HG03097 (cell line): ENCODE measurements around the gene METTL15.
"Not testable (repeated sequence)": the region's sequence is repeated elsewhere in the genome, so short reads cannot be mapped to it uniquely, and the experiment has no call there.

Experiments
- ATAC-seq: cut with Tn5 transposase; IDR thresholded peaks from one replicate; pipeline ENCODE4 v1.9.1; 2021; ENCODE audit not compliant: unreplicated experiment, low FRiP score

METTL15 gene

GRCh38 chr11:28110108-28110820, 2.1 kb downstream of the METTL15 start:
- peak; percentile 35 for ATAC-seq

- ATAC-seq = no peak
These were observed 2.6 kb downstream of the METTL15 start for GRCh38 chr11:28110821-28111200.

- no peak for ATAC-seq
These were observed 5.9 kb downstream of the METTL15 start for GRCh38 chr11:28114116-28114515.

GRCh38 chr11:28114731-28115130, 6.5 kb downstream of the METTL15 start:
- ATAC-seq = no peak

- no peak for ATAC-seq
These were observed 9.5 kb downstream of the METTL15 start for GRCh38 chr11:28117712-28118111.

- ATAC-seq = no peak
These were observed 15.0 kb downstream of the METTL15 start for GRCh38 chr11:28123151-28123581.

GRCh38 chr11:28132548-28132947, 24.4 kb downstream of the METTL15 start:
- ATAC-seq = no peak

- ATAC-seq = no peak
These were observed 25.0 kb downstream of the METTL15 start for GRCh38 chr11:28133146-28133545.

GRCh38 chr11:28136157-28136556, 28.0 kb downstream of the METTL15 start:
- ATAC-seq = not testable (repeated sequence)

GRCh38 chr11:28137366-28137765, 29.2 kb downstream of the METTL15 start:
- no peak for ATAC-seq

GRCh38 chr11:28137832-28138231, 29.6 kb downstream of the METTL15 start:
- ATAC-seq = no peak

GRCh38 chr11:28139841-28140415, 31.7 kb downstream of the METTL15 start:
- ATAC-seq = no peak

GRCh38 chr11:28140689-28141455, 32.7 kb downstream of the METTL15 start:
- ATAC-seq = no peak

GRCh38 chr11:28142724-28143123, 34.5 kb downstream of the METTL15 start:
- no peak for ATAC-seq

GRCh38 chr11:28144808-28145207, 36.6 kb downstream of the METTL15 start:
- ATAC-seq = no peak

- ATAC-seq = no peak
These were observed 38.0 kb downstream of the METTL15 start for GRCh38 chr11:28146123-28146751.

GRCh38 chr11:28152743-28153142, 44.6 kb downstream of the METTL15 start:
- no peak for ATAC-seq

GRCh38 chr11:28153586-28153985, 45.4 kb downstream of the METTL15 start:
- ATAC-seq = no peak

GRCh38 chr11:28168718-28169117, 60.5 kb downstream of the METTL15 start:
- ATAC-seq = no peak

GRCh38 chr11:28169816-28170215, 61.6 kb downstream of the METTL15 start:
- no peak for ATAC-seq

GRCh38 chr11:28170759-28171158, 62.6 kb downstream of the METTL15 start:
- no peak for ATAC-seq
